Measurements from ENCODE around the gene CBFA2T3. TPM values are rescaled to one million over a fixed set of nuclear protein-coding genes. Genes with fewer than 3 reads are reported as not detected.

Gene CBFA2T3
- total and polyA plus RNA-seq, 2 of the 8 experiments (the other 6 are each of a cell fraction or from before 2014, with no cell fraction given): 0.51 to 1.3 TPM

DNA sequence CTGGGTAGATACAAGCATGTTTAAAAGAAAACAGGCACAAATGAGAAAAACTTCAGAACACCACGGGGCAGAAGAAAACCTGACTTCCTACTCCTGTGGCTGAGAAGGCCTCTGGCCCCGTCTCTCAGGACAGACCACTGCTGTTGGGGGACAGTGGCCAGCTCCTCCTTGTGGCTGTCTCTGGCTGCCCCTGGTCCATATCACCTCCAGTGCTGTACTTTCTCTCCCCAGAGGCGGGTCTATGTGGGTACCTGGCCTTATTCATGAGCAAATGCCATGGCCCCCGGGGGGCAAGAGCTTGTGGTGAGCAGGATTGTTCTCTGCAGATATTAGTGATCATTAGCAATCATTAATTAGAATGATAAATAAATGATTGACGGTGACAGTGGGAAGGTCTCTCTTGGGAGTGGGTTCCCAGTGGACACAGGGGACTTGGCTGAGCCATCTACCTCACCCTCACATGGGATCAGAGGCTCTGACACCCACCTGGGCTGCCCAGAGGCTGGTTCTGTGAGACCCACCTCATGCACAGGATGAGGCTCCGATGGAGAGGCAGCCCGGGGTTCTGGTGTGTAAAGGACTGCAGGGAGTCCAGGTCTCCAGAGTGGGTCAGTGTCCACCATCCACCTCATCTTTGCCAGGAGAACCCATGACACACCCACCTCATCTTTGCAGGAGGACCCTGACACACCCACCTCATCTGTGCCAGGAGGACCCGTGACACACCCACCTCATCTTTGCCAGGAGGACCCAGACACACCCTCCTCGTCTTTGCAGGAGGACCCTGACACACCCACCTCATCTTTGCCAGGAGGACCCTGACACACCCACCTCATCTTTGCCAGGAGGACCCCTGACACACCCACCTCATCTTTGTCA, 30.6 kb upstream of the CBFA2T3 start:
- Histone ChIP-seq H3K56ac (replicated peaks; ENCODE audit: insufficient read length, low read depth, low read length) (no peak overlapping the region), H3K14ac (ENCODE audit: insufficient read length) (no peak overlapping the region), H3K4me1 (replicated peaks in 1 of 4; ENCODE audit: control insufficient read depth in 3 of 4, insufficient read depth in 4 of 4, low read length in 3 of 4) (peaks cover 0 to 2% (median 0%) of the 10 kb centered on the region in 4 experiments; a peak in 1 of 7 replicates), H3K4me2 (ENCODE audit: insufficient read depth in 1 of 2, low read depth in 2 of 2, low read length in 2 of 2) (no peak overlapping the region), H3K4ac (replicated peaks; ENCODE audit: insufficient read length, low read depth, low read length) (no peak overlapping the region), H3K79me1 (ENCODE audit: low read depth, low read length) (no peaks in the 10 kb centered on the region), H3K23me2 (ENCODE audit: low read depth, low read length) (peaks cover 15% of the 10 kb centered on the region; the same call in 1 of the 2 replicates), H4K8ac (ENCODE audit: extremely low read depth, insufficient read depth, low read length) (no peak overlapping the region), H3K18ac (ENCODE audit: extremely low read depth, low read length) (no peak overlapping the region), H2BK5ac (ENCODE audit: low read depth, low read length) (no peak overlapping the region), H2BK120ac (replicated peaks; ENCODE audit: low read depth, low read length) (no peak overlapping the region), H2BK15ac (ENCODE audit: low read length) (no peak overlapping the region), H3K23ac (ENCODE audit: insufficient read length) (no peak overlapping the region), H4K5ac (ENCODE audit: insufficient read length, low read depth, low read length) (no peak overlapping the region), H3K27ac (ENCODE audit: low read depth, low read length) (no peak overlapping the region), H2BK20ac (ENCODE audit: low read length) (no peak overlapping the region), H3K4me3 (ENCODE audit: extremely low read depth in 1 of 4, insufficient read depth in 2 of 4, low read depth in 3 of 4, low read length in 4 of 4) (no peak overlapping the region), H4K91ac (replicated peaks; ENCODE audit: insufficient read length, low read length) (no peak overlapping the region), H3K36me3 (ENCODE audit: control insufficient read depth in 2 of 4, insufficient read depth in 4 of 4, low read length in 3 of 4) (no peaks in the 10 kb centered on the region), H3K79me2 (ENCODE audit: control insufficient read depth in 1 of 2, insufficient read depth in 2 of 2, low read length in 2 of 2) (no peaks in the 10 kb centered on the region), H3K27me3 (replicated peaks in 1 of 4; ENCODE audit: control insufficient read depth in 3 of 4, extremely low read depth in 1 of 4, insufficient read depth in 3 of 4, low read length in 3 of 4) (no peaks in the 10 kb centered on the region; a peak in 1 of 7 replicates), H4K20me1 (replicated peaks in 1 of 2; ENCODE audit: control insufficient read depth in 1 of 2, insufficient read depth in 2 of 2, low read length in 2 of 2) (peaks cover 0 to 1% of the 10 kb centered on the region in 2 experiments), H2AK5ac (ENCODE audit: low read depth, low read length) (no peak overlapping the region), H2BK12ac (ENCODE audit: low read depth, low read length) (no peak overlapping the region), H3K9me3 (ENCODE audit: insufficient read depth in 2 of 2, low read depth in 1 of 2, low read length in 1 of 2) (no peaks in the 10 kb centered on the region), H2AFZ (ENCODE audit: low read length) (no peak overlapping the region), H3K9ac (replicated peaks in 1 of 4; ENCODE audit: extremely low read depth in 1 of 4, low read depth in 3 of 4, low read length in 3 of 4) (no peak overlapping the region)
- TF ChIP-seq NANOG (IDR thresholded peaks at IDR 0.05; ENCODE audit: insufficient read depth, low read depth, low read length, poor library complexity, severe bottlenecking): no peak
- TF ChIP-seq RAD21 (IDR thresholded peaks at IDR 0.05 in 1 of 2, conservative IDR thresholded peaks at IDR 0.05 in 1 of 2; ENCODE audit: low read depth in 2 of 2, low read length in 2 of 2): peak; percentile 16 to 44; a peak in 3 of 4 replicates
- TF ChIP-seq, protein P1, sequence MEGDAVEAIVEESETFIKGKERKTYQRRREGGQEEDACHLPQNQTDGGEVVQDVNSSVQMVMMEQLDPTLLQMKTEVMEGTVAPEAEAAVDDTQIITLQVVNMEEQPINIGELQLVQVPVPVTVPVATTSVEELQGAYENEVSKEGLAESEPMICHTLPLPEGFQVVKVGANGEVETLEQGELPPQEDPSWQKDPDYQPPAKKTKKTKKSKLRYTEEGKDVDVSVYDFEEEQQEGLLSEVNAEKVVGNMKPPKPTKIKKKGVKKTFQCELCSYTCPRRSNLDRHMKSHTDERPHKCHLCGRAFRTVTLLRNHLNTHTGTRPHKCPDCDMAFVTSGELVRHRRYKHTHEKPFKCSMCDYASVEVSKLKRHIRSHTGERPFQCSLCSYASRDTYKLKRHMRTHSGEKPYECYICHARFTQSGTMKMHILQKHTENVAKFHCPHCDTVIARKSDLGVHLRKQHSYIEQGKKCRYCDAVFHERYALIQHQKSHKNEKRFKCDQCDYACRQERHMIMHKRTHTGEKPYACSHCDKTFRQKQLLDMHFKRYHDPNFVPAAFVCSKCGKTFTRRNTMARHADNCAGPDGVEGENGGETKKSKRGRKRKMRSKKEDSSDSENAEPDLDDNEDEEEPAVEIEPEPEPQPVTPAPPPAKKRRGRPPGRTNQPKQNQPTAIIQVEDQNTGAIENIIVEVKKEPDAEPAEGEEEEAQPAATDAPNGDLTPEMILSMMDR (IDR thresholded peaks at IDR 0.05; ENCODE audit: control extremely low read depth in 1 of 3, insufficient read depth in 1 of 3, low read depth in 1 of 3, low read length in 3 of 3): peak in 1 of 3 experiments; percentile 18; a peak in 1 of 4 replicates
- CTCF ChIA-PET (ENCODE audit: partially characterized antibody): interaction anchor here (1.0 kb wide), 1 partner anchor 19 kb away, joined by 3 read pairs; no protein-coding TSS in a partner anchor
- POLR2A ChIA-PET (ENCODE audit: partially characterized antibody): interaction anchor here (1.5 kb wide), 1 partner anchor 15 kb away, joined by 4 read pairs; no protein-coding TSS in a partner anchor
- WGBS, 2 experiments (ENCODE audit: extremely low coverage in 1 of 2, insufficient coverage in 1 of 2, insufficient read length in 1 of 2, insufficient replicate concordance in 2 of 2, low coverage in 1 of 2, low lambda C conversion rate in 2 of 2, missing lambda C conversion rate in 1 of 2): 60% methylated on average over 9 of the region's 9 CpGs; no CpG with 5 or more reads in 1 of the 2 experiments
- DNase-seq (ENCODE audit: low read depth in 1 of 2, low spot score in 2 of 2): no peak
- FAIRE-seq: no peak
